ENCODE data around the gene ZFAND2B.

The ZFAND2B gene

DNA sequence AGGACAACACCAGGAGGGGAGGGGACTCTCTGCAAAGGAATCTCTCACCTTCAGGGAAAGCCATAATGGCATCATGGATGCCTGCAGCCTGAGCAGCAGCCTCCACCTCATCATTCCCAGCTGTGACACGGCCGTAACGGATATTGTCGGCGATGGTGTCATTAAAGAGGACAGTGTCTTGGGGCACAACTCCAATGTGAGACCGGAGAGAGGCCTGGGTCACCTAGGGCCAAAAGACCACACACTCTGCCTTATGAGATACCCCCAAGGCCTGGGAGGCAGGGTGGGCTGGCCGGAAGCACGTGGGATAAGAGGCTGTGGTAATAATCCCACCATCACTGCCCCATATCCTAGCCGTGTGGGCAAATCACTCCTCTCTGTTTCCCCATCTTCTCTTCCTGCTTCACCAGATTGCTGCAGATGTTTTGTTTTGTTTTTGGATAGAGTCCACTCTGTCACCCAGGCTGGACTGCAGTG, 4.3 kb downstream of the ZFAND2B start:
- no peak overlapping the region for H3K4me3 ChIP-seq (replicated peaks; ENCODE audit: low read depth, low read length)
- TF ChIP-seq, protein P1, sequence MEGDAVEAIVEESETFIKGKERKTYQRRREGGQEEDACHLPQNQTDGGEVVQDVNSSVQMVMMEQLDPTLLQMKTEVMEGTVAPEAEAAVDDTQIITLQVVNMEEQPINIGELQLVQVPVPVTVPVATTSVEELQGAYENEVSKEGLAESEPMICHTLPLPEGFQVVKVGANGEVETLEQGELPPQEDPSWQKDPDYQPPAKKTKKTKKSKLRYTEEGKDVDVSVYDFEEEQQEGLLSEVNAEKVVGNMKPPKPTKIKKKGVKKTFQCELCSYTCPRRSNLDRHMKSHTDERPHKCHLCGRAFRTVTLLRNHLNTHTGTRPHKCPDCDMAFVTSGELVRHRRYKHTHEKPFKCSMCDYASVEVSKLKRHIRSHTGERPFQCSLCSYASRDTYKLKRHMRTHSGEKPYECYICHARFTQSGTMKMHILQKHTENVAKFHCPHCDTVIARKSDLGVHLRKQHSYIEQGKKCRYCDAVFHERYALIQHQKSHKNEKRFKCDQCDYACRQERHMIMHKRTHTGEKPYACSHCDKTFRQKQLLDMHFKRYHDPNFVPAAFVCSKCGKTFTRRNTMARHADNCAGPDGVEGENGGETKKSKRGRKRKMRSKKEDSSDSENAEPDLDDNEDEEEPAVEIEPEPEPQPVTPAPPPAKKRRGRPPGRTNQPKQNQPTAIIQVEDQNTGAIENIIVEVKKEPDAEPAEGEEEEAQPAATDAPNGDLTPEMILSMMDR (IDR thresholded peaks at IDR 0.05; ENCODE audit: low read depth, low read length, missing control alignments), result no peak
- DNase-seq (ENCODE audit: extremely low read depth, low read depth), result no peak

DNA sequence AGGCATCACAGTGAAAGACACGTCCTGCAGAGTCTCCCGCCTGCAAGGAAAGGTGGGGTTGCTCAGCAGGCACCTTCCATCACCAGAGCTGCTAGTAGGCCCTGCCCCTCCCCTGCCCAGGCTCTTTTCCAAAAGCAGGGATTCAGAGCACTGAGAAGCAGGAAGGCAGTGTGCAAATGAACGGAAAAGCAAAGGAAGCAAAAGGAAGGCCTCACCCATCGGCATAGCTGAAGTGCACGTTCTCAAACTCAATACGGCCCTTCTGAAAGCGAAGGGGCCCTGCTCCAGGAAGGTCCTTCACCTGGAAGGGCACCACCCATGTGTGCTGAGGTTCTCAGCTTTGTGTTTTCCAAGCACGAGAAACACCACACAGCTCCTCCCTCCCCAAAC, 6.4 kb downstream of the ZFAND2B start:
- no peak for DNase-seq (ENCODE audit: extremely low read depth, low read depth)
- no peak overlapping the region for H3K4me3 ChIP-seq (replicated peaks; ENCODE audit: low read depth, low read length)
- TF ChIP-seq, protein P1 (IDR thresholded peaks at IDR 0.05; ENCODE audit: low read depth, low read length, missing control alignments), result no peak

DNA sequence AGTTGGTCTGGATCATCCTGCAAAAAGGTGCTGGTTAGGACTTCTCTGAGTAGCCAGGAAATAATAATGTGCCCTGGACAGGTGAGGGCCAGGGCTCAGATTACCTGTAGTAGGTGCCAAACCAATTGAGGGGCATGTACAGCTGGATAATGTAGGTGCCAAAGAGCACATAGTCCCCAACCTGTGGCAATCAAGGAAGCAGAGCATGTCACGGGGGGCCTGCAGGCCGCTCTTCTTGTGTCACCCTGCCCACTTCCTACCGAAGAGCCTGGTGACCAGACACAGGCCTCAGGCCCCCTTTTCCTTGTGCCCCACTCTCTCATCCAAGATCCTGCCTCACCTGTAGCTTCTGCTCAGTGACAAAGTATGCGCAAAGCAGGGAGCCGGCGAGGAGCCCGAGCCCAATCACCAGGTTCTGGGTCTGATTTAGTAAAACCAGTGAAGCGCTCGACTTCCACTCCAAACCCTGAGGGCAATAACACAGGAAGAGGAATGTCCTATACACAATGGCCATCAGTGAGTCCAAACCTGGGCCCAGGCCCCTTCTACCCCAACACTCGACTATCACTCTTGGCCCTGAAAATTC, 7.0 kb downstream of the ZFAND2B start:
- DNase-seq (ENCODE audit: extremely low read depth, low read depth), result no peak
- TF ChIP-seq, protein P1 (IDR thresholded peaks at IDR 0.05; ENCODE audit: low read depth, low read length, missing control alignments), result no peak
- no peak overlapping the region for H3K4me3 ChIP-seq (replicated peaks; ENCODE audit: low read depth, low read length)

DNA sequence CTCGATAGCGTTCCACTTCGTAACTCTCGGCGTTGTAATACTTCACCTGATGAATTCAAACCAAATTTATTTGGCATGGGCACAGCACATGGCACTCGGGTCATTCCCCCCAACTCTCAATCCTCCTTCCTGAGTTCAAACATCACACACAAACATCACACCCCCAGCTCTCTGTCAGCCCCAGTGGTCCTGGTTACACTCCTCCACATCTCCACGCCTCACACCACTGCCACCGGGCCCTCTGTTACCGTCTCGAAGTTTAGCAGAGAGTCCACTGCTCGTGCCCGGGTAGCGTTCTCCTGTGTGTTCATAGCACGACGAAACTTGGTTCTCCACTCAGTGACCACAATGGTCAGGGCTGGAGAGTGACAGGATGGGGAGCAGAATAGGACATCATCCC, 7.6 kb downstream of the ZFAND2B start:
- TF ChIP-seq, protein P1 (IDR thresholded peaks at IDR 0.05; ENCODE audit: low read depth, low read length, missing control alignments), result no peak
- no peak overlapping the region for H3K4me3 ChIP-seq (replicated peaks; ENCODE audit: low read depth, low read length)
- DNase-seq (ENCODE audit: extremely low read depth, low read depth), result no peak

DNA sequence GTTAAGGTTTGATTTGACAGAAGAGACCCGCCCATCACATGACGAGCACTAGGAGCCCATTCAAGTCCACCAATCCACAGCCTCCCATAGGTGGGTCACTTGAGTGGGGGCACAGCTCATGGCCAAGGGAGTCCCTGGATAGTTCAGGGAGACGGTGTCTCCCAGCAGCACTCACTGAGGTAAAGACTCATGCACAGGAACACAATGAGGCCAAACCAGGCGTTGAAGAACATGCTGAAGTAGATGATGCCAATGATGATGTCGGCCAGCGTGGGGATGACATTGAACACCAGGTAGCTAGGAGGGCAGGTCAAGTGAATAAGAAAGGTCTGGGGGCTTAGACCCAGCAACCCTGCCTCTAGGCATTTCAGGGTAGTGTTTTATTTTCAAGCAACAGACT, 8.2 kb downstream of the ZFAND2B start:
- no peak for DNase-seq (ENCODE audit: extremely low read depth, low read depth)
- no peak overlapping the region for H3K4me3 ChIP-seq (replicated peaks; ENCODE audit: low read depth, low read length)
- TF ChIP-seq, protein P1 (IDR thresholded peaks at IDR 0.05; ENCODE audit: low read depth, low read length, missing control alignments), result no peak

DNA sequence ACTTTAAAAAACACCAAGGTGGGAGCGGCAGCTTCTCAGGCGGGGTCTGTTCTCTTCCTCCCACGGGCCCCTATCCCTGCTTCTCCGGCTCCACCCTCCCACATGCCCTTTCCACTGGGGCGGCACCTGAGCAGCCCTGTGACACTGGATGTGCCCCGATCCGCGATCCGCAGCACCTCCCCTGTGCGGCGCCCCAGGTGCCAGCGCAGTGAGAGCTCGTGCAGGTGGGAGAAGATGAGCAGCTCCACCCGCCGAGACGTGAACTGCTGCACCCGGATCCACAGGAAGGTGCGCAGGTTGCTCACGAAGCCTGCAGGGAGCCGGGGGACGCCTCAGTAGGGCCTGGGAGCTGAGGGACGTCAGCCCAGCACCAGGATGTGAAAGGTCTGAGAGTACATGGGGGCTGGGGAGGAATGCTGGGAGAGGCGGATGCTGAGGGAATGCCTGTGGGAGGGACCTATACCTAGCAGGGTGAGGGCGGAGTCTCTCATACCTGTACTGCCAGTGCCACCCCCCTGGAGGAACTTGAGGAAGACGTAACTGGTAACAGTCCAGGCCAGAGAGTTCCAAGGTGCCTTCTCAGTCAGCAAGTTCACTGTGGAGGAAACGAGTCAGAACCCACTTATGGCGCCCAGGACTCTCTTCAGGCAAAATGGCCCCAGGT, 9.4 kb downstream of the ZFAND2B start:
- DNase-seq (ENCODE audit: extremely low read depth, low read depth), result no peak
- TF ChIP-seq, protein P1 (IDR thresholded peaks at IDR 0.05; ENCODE audit: low read depth, low read length, missing control alignments), result no peak
- no peak overlapping the region for H3K4me3 ChIP-seq (replicated peaks; ENCODE audit: low read depth, low read length)
